Progenitor cell of endocrine pancreas (in vitro differentiated cells): ENCODE results near the gene NELL1. TPM values are rescaled to one million over a fixed set of nuclear protein-coding genes. Genes with fewer than 3 reads are reported as not detected.

Source experiments
- DNase-seq: peaks from one replicate; pipeline ENCODE4 v3.0.0; 2021; ENCODE audit warnings: low spot score; ENCODE audit not compliant: unreplicated experiment
- H3K27ac Mint-ChIP-seq: 2 replicates; pipeline ENCODE4 v1.8.0; 2021; ENCODE audit warnings: mild to moderate bottlenecking, moderate library complexity, mixed read lengths
- H3K27me3 Mint-ChIP-seq: 2 replicates; pipeline ENCODE4 v1.8.0; 2021; ENCODE audit warnings: mixed read lengths
- H3K36me3 Mint-ChIP-seq: 2 replicates; pipeline ENCODE4 v1.8.0; 2022; ENCODE audit warnings: mixed read lengths; ENCODE audit not compliant: insufficient read depth
- H3K4me1 Mint-ChIP-seq: 2 replicates; pipeline ENCODE4 v1.8.0; 2021; ENCODE audit warnings: low read depth, mixed read lengths
- H3K4me3 Mint-ChIP-seq: 2 replicates; pipeline ENCODE4 v1.8.0; 2021; ENCODE audit warnings: low read depth, mild to moderate bottlenecking, moderate library complexity, mixed read lengths
- H3K9me3 Mint-ChIP-seq: 2 replicates; pipeline ENCODE4 v1.8.0; 2021; ENCODE audit warnings: low read depth, mixed read lengths
- total RNA-seq: library from RNA; stranded (reverse); gene quantifications from 2 replicates; pipeline ENCODE4 v1.2.1, GENCODE V29; 2021
- TF ChIP-seq, protein P1 (sequence below): fragments of 200-600 bp; sonication (generic); IDR thresholded peaks from one replicate; pipeline ENCODE4 v1.5.0; 2021; ENCODE audit warnings: antibody characterized with exemption, mild to moderate bottlenecking; ENCODE audit not compliant: unreplicated experiment

NELL1 gene
- total RNA-seq, 1 donor from 2014 or later, result 2.2 TPM

GRCh38 chr11:21560466-21560975, 891.1 kb downstream of the NELL1 start:
- Mint-ChIP-seq H3K4me1 (no peaks in the 10 kb centered on the region), H3K9me3 (no peaks in the 10 kb centered on the region), H3K4me3 (no peak overlapping the region), H3K27ac (no peak overlapping the region), H3K27me3 (no peaks in the 10 kb centered on the region), H3K36me3 (no peaks in the 10 kb centered on the region)
- TF ChIP-seq, protein P1, sequence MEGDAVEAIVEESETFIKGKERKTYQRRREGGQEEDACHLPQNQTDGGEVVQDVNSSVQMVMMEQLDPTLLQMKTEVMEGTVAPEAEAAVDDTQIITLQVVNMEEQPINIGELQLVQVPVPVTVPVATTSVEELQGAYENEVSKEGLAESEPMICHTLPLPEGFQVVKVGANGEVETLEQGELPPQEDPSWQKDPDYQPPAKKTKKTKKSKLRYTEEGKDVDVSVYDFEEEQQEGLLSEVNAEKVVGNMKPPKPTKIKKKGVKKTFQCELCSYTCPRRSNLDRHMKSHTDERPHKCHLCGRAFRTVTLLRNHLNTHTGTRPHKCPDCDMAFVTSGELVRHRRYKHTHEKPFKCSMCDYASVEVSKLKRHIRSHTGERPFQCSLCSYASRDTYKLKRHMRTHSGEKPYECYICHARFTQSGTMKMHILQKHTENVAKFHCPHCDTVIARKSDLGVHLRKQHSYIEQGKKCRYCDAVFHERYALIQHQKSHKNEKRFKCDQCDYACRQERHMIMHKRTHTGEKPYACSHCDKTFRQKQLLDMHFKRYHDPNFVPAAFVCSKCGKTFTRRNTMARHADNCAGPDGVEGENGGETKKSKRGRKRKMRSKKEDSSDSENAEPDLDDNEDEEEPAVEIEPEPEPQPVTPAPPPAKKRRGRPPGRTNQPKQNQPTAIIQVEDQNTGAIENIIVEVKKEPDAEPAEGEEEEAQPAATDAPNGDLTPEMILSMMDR, result no peak
- DNase-seq, result no peak

GRCh38 chr11:21561581-21561980, 892.2 kb downstream of the NELL1 start:
- Mint-ChIP-seq H3K9me3 (no peaks in the 10 kb centered on the region), H3K27ac (no peak overlapping the region), H3K4me3 (no peak overlapping the region), H3K36me3 (no peaks in the 10 kb centered on the region), H3K4me1 (no peaks in the 10 kb centered on the region), H3K27me3 (no peaks in the 10 kb centered on the region)
- TF ChIP-seq, protein P1, result no peak
- DNase-seq, result no peak

GRCh38 chr11:21564095-21564494, 894.7 kb downstream of the NELL1 start:
- no peak overlapping the region for H3K4me3 Mint-ChIP-seq
- H3K4me1 Mint-ChIP-seq, result no peaks in the 10 kb centered on the region
- H3K27ac Mint-ChIP-seq, result no peak overlapping the region
- TF ChIP-seq, protein P1, result no peak
- no peaks in the 10 kb centered on the region for H3K36me3 Mint-ChIP-seq
- H3K27me3 Mint-ChIP-seq, result no peaks in the 10 kb centered on the region
- no peak for DNase-seq
- no peaks in the 10 kb centered on the region for H3K9me3 Mint-ChIP-seq

DNA sequence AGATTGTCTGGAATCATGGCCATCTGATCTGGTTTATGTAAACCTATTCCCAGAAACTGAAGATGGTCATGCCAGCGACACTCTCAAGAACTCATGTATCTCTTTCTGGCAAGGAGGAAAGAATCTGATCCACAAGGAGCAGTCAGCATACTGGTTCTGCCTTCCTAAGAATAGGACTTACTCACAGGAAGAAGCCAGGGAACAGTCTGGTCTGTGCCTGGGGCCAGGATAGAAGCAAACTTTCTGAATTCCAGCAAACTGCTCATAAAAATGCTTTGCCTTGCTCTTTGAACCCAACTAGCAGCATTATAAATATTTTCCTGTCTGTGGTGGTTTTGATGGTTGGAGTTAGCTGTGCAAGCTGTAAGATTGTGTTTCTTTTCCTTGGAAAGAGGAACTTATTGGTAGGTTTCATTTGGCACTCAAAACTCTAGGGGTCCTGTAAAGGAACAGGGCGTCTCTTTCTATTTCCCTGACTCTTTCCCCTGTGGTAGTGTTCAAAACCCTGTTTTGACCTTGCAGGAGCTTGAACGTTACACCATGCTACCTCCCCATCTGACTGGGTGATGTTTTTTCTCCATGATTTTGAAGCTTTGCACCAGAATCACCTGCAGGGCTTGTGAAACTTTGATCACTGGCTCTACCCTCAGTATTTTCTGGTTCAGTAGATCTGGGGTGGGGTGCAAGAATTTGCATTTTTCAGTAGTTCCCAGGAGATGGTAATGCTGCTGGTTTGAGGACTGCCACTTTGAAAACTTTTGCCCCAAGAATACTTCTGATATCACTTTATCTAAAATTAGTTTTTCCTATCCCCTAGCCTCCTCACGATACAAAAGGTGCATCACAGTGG, 895.7 kb downstream of the NELL1 start:
- Mint-ChIP-seq H3K27ac (no peak overlapping the region), H3K4me3 (no peak overlapping the region)
- TF ChIP-seq, protein P1, result no peak

GRCh38 chr11:21566521-21567117, 897.2 kb downstream of the NELL1 start:
- Mint-ChIP-seq H3K4me1 (no peaks in the 10 kb centered on the region), H3K9me3 (no peaks in the 10 kb centered on the region), H3K36me3 (no peaks in the 10 kb centered on the region), H3K27ac (no peak overlapping the region), H3K4me3 (no peak overlapping the region), H3K27me3 (no peaks in the 10 kb centered on the region)
- no peak for DNase-seq
- TF ChIP-seq, protein P1, result no peak

More for the DNA sequence above, 895.7 kb downstream of the NELL1 start:
- no peaks in the 10 kb centered on the region for H3K9me3 Mint-ChIP-seq
- H3K27me3 Mint-ChIP-seq, result no peaks in the 10 kb centered on the region
- DNase-seq, result no peak
- no peaks in the 10 kb centered on the region for H3K36me3 Mint-ChIP-seq
- H3K4me1 Mint-ChIP-seq, result no peaks in the 10 kb centered on the region
